ENCODE results near the gene MSRB1.

MSRB1 gene

GRCh38 chr16:1947369-1947670, 4.3 kb upstream of the MSRB1 start:
- H3K4me3 ChIP-seq (IDR thresholded peaks at IDR 0.05; ENCODE audit: insufficient read depth, low read depth, low read length): no peak overlapping the region
- H3K36me3 ChIP-seq (ENCODE audit: insufficient read depth): no peaks in the 10 kb centered on the region
- H4K20me1 ChIP-seq (ENCODE audit: insufficient read depth): no peaks in the 10 kb centered on the region
- H3K79me2 ChIP-seq (ENCODE audit: insufficient read depth, low read depth): no peaks in the 10 kb centered on the region
- H3K4me1 ChIP-seq (ENCODE audit: low read depth, poor library complexity, severe bottlenecking): peaks cover 9% of the 10 kb centered on the region
- no peak overlapping the region for H3K9ac ChIP-seq
- no peak overlapping the region for H2AFZ ChIP-seq (ENCODE audit: low read depth)
- no peak overlapping the region for H3K27ac ChIP-seq
- no peak overlapping the region for H3K4me2 ChIP-seq
- H3K27me3 ChIP-seq (ENCODE audit: insufficient read depth, low read depth): peaks cover 3% of the 10 kb centered on the region; the same call in 1 of the 2 replicates
- no peak for TF ChIP-seq CTCF (conservative IDR thresholded peaks at IDR 0.05; ENCODE audit: low read depth, low read length)

GRCh38 chr16:1946495-1947368, 3.7 kb upstream of the MSRB1 start:
- no peak overlapping the region for H3K27ac ChIP-seq
- H3K4me2 ChIP-seq: no peak overlapping the region
- H3K79me2 ChIP-seq (ENCODE audit: insufficient read depth, low read depth): no peaks in the 10 kb centered on the region
- H3K4me3 ChIP-seq (IDR thresholded peaks at IDR 0.05; ENCODE audit: insufficient read depth, low read depth, low read length): no peak overlapping the region
- H3K27me3 ChIP-seq (ENCODE audit: insufficient read depth, low read depth): peaks cover 3% of the 10 kb centered on the region; the same call in 1 of the 2 replicates
- peaks cover 15% of the 10 kb centered on the region for H3K4me1 ChIP-seq (ENCODE audit: low read depth, poor library complexity, severe bottlenecking)
- H3K36me3 ChIP-seq (ENCODE audit: insufficient read depth): no peaks in the 10 kb centered on the region
- no peak for TF ChIP-seq CTCF (conservative IDR thresholded peaks at IDR 0.05; ENCODE audit: low read depth, low read length)
- H4K20me1 ChIP-seq (ENCODE audit: insufficient read depth): no peaks in the 10 kb centered on the region
- no peak overlapping the region for H3K9ac ChIP-seq
- H2AFZ ChIP-seq (ENCODE audit: low read depth): no peak overlapping the region

- Histone ChIP-seq H3K36me3 (ENCODE audit: insufficient read depth) (no peaks in the 10 kb centered on the region), H3K4me2 (no peak overlapping the region), H3K27ac (no peak overlapping the region), H3K9ac (no peak overlapping the region), H3K27me3 (ENCODE audit: insufficient read depth, low read depth) (no peaks in the 10 kb centered on the region; the same call in 1 of the 2 replicates), H2AFZ (ENCODE audit: low read depth) (no peak overlapping the region), H3K4me3 (IDR thresholded peaks at IDR 0.05; ENCODE audit: insufficient read depth, low read depth, low read length) (no peak overlapping the region), H3K4me1 (ENCODE audit: low read depth, poor library complexity, severe bottlenecking) (peaks cover 18% of the 10 kb centered on the region), H4K20me1 (ENCODE audit: insufficient read depth) (no peaks in the 10 kb centered on the region), H3K79me2 (ENCODE audit: insufficient read depth, low read depth) (no peaks in the 10 kb centered on the region)
- TF ChIP-seq CTCF (conservative IDR thresholded peaks at IDR 0.05; ENCODE audit: low read depth, low read length): no peak
Measured at GRCh38 chr16:1945559-1946391, 2.8 kb upstream of the MSRB1 start.

- no peak overlapping the region for H3K4me2 ChIP-seq
- peaks cover 18% of the 10 kb centered on the region for H3K4me1 ChIP-seq (ENCODE audit: low read depth, poor library complexity, severe bottlenecking)
- H3K36me3 ChIP-seq (ENCODE audit: insufficient read depth): no peaks in the 10 kb centered on the region
- no peaks in the 10 kb centered on the region for H3K79me2 ChIP-seq (ENCODE audit: insufficient read depth, low read depth)
- TF ChIP-seq CTCF (conservative IDR thresholded peaks at IDR 0.05; ENCODE audit: low read depth, low read length): no peak
- H4K20me1 ChIP-seq (ENCODE audit: insufficient read depth): no peaks in the 10 kb centered on the region
- no peak overlapping the region for H3K4me3 ChIP-seq (IDR thresholded peaks at IDR 0.05; ENCODE audit: insufficient read depth, low read depth, low read length)
- H3K9ac ChIP-seq: no peak overlapping the region
- no peak overlapping the region for H3K27ac ChIP-seq
- H3K27me3 ChIP-seq (ENCODE audit: insufficient read depth, low read depth): no peaks in the 10 kb centered on the region
- no peak overlapping the region for H2AFZ ChIP-seq (ENCODE audit: low read depth)
Measured at GRCh38 chr16:1944612-1945199, 1.7 kb upstream of the MSRB1 start.
